ENCODE data around the gene KCNK1. TPM values are rescaled to one million over a fixed set of nuclear protein-coding genes. Genes with fewer than 3 reads are reported as not detected.
"Not testable (repeated sequence)": the region's sequence is repeated elsewhere in the genome, so short reads cannot be mapped to it uniquely, and the experiment has no call there.

KCNK1 gene
- total RNA-seq, 2 experiments from 2014 or later = 5.0 to 5.2 TPM

DNA sequence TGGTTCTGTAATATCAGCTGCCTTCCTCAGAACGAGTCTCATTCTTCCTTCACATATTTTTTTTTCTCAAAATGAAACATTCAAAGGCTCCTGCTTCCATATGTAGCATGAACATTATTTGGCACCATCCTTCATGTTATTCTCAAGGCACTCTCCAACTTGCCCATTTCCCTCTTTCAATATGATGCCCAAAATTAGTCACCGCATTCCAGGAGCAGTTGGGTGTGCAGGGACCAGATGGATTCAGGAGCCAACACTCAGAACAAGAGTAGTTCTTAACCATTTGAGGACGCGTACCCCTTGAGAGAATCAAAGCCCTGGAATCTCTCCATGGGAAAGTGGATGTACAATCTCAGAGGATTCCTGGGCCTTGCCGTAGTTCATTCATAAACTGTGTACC is 50.3 kb downstream of the KCNK1 start:
- ChIA-PET POLR2A (no interaction called here), CTCF (interaction anchor here (0.6 kb wide), 1 partner anchor 37 kb away, joined by 3 read pairs; no protein-coding TSS in a partner anchor)
- H3K36me3 Mint-ChIP-seq = peaks cover 2% of the 10 kb centered on the region
- DNase-seq = no peak
- H3K9me3 Mint-ChIP-seq = no peaks in the 10 kb centered on the region
- H3K27ac Mint-ChIP-seq = no peak overlapping the region
- peaks cover 4% of the 10 kb centered on the region for H3K27me3 Mint-ChIP-seq
- H3K4me3 Mint-ChIP-seq = no peak overlapping the region
- peaks cover 7% of the 10 kb centered on the region for H3K4me1 Mint-ChIP-seq (ENCODE audit: low read depth)
- intact Hi-C loops (cut with micrococcal nuclease) = no loop called here

DNA sequence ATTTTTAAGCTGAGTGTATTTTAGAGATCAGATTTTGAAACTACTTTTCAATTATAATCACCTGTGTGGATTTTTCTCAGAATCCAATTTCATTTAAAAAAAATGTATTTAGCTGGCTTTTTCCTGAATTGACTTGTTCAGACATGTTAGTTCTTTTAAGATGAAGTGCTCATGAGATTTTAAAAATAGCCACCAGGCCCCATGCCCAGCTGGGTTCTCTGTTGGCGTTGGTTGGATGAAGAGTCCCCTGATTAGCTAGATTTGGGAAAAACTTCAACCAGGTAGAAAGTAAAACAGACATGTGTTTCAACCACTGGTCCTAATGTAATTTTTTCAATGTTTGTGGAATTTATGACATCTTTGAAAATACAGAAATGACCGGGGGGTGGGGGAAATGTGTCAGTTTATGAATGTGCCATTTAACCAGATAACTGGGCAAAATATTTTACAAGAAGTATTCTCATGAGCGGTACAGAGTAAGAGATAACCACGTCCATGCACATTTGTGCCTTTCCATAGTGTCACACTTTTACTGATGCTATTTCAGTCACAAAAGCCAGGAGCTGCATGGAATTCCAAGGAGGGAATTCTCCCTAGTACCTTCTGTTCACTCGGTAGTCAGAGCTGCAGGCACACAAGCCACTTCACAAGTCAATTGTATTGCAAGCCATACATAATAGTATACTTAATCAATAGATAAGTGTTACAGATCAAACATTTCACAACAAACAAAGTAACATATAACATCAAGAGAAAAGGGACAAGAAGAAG is 51.1 kb downstream of the KCNK1 start:
- H3K9me3 Mint-ChIP-seq = no peaks in the 10 kb centered on the region
- H3K4me3 Mint-ChIP-seq = no peak overlapping the region
- no peak for DNase-seq
- peaks cover 7% of the 10 kb centered on the region for H3K4me1 Mint-ChIP-seq (ENCODE audit: low read depth)
- CTCF ChIA-PET = interaction anchor here (0.6 kb wide), 1 partner anchor 38 kb away, joined by 3 read pairs; no protein-coding TSS in a partner anchor
- peaks cover 4% of the 10 kb centered on the region for H3K27me3 Mint-ChIP-seq
- H3K27ac Mint-ChIP-seq = no peak overlapping the region
- POLR2A ChIA-PET = no interaction called here
- intact Hi-C loops (cut with micrococcal nuclease) = loop anchor here (5.0 kb wide), 2 partner anchors 38 to 53 kb away; partner anchors contain the start of gene KCNK1
- H3K36me3 Mint-ChIP-seq = peaks cover 2% of the 10 kb centered on the region

DNA sequence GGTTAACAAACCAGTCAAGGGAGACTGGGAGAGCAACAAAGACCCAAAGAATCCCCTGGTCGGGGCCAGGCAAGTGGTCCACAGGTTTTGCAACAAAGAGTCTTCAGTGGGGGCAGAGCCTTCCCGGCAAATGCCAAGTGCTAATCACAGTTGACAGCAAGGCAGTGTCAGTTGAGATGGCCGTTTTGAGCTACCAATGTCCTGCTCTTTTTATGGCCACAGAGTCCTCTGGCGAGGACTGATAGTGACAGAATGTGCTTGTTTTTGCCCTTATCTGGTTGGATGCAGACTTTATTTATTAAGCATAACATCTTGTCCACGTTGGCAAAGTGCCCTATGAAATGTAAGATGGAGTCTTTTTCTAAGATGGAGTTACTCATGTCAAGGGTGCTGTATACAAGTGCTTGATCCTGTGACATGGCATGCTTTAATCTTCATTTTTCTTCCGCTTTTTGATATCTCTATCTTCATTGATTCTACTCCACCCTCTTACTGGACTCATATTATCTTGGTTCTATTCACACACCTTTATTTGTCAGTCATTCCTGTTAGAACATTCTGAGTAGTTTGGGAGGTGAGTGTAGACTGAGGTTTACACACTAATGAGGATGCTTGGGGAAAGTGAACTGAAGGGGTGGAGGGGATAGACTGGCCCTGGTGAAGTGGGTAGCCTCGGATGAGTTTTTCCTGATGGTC is 51.8 kb downstream of the KCNK1 start:
- ChIA-PET POLR2A (no interaction called here), CTCF (no interaction called here)
- Mint-ChIP-seq H3K27ac (no peak overlapping the region), H3K27me3 (peaks cover 7% of the 10 kb centered on the region), H3K36me3 (peaks cover 2% of the 10 kb centered on the region), H3K4me1 (ENCODE audit: low read depth) (peaks cover 7% of the 10 kb centered on the region), H3K4me3 (no peak overlapping the region), H3K9me3 (no peaks in the 10 kb centered on the region)
- DNase-seq = no peak
- intact Hi-C loops (cut with micrococcal nuclease) = loop anchor here (5.0 kb wide), 2 partner anchors 38 to 53 kb away; partner anchors contain the start of gene KCNK1

GRCh38 chr1:233667741-233668140 is 53.8 kb downstream of the KCNK1 start:
- ChIA-PET POLR2A (no interaction called here), CTCF (no interaction called here)
- Mint-ChIP-seq H3K27ac (no peak overlapping the region), H3K4me3 (no peak overlapping the region), H3K36me3 (peaks cover 2% of the 10 kb centered on the region), H3K27me3 (peaks cover 9% of the 10 kb centered on the region), H3K4me1 (ENCODE audit: low read depth) (peaks cover 5% of the 10 kb centered on the region), H3K9me3 (no peaks in the 10 kb centered on the region)
- DNase-seq = no peak
- intact Hi-C loops (cut with micrococcal nuclease) = loop anchor here (1.0 to 5.0 kb wide), 3 partner anchors 40 to 70 kb away; partner anchors contain the start of gene KCNK1

DNA sequence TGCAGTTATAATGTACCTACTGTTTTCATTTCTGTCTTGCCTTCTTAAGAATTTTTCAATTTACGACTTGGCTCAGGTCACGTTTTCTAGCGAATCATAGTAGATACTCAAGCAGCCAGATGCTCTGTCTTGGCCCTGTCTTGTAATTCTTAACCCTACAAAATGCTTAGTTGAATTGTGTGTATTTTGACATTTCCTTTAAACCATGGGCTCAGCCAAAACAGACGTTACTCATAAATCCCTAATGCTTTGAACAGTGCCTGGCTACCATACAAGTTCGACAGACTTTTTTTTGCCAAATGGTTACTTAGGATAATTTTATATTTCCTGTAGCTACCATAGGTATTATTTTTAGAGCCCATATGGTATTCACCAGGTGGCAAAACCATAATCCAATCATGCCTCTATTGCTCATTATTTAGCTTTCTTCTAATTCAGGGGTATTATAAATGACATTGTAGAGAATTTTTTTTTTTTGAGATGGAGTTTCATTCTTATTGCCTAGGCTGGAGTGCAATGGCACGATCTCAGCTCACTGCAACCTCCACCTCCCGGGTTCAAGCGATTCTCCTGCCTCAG is 54.3 kb downstream of the KCNK1 start:
- intact Hi-C loops (cut with micrococcal nuclease) = loop anchor here (1.0 to 5.0 kb wide), 3 partner anchors 41 to 71 kb away; partner anchors contain the start of gene KCNK1
- ChIA-PET CTCF (no interaction called here), POLR2A (no interaction called here)
- Mint-ChIP-seq H3K4me3 (no peak overlapping the region), H3K27me3 (peaks cover 11% of the 10 kb centered on the region), H3K36me3 (peaks cover 2% of the 10 kb centered on the region), H3K27ac (no peak overlapping the region), H3K9me3 (no peaks in the 10 kb centered on the region), H3K4me1 (ENCODE audit: low read depth) (peaks cover 5% of the 10 kb centered on the region)
- no peak for DNase-seq

DNA sequence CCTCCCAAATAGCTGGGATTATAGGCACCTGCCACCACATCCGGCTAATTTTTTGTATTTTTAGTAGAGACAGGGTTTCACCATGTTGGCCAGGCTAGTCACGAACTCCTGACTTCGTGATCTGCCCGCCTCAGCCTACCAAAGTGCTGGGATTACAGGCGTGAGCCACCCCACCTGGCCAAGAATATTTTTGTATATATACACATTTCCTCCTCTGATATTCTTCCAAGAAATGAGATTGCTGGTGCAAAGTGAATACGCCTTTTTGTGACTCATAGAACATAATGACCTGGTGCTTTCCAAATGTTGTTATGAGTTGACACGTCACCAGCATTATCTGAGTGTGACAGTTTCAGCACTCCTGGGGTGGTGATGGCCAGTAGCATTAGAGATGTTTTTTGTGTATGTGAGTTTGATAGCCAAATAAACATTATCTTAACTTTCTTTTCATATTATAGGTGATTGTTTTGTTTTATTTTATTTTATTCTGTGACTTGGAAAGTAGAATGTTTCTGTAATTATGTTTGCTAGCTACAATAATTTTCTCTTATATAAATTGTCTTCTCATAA is 54.9 kb downstream of the KCNK1 start:
- CTCF ChIA-PET = no interaction called here
- Mint-ChIP-seq H3K27ac (no peak overlapping the region), H3K9me3 (no peaks in the 10 kb centered on the region), H3K27me3 (peaks cover 16% of the 10 kb centered on the region), H3K4me1 (ENCODE audit: low read depth) (peaks cover 5% of the 10 kb centered on the region), H3K36me3 (peaks cover 2% of the 10 kb centered on the region), H3K4me3 (no peak overlapping the region)
- peak; percentile 29 for DNase-seq
- intact Hi-C loops (cut with micrococcal nuclease) = loop anchor here (1.0 to 5.0 kb wide), 3 partner anchors 42 to 72 kb away; partner anchors contain the start of gene KCNK1
- POLR2A ChIA-PET = no interaction called here

- H3K4me1 Mint-ChIP-seq (ENCODE audit: low read depth); H3K36me3 Mint-ChIP-seq; H3K4me3 Mint-ChIP-seq; H3K27ac Mint-ChIP-seq; DNase-seq; POLR2A ChIA-PET; CTCF ChIA-PET; H3K9me3 Mint-ChIP-seq: not testable (repeated sequence)
- peaks cover 20% of the 10 kb centered on the region for H3K27me3 Mint-ChIP-seq
- intact Hi-C loops (cut with micrococcal nuclease) = loop anchor here (10.0 kb wide), 1 partner anchor 266 kb away; no protein-coding TSS in a partner anchor
Observed at GRCh38 chr1:233670363-233670762, 56.5 kb downstream of the KCNK1 start.

GRCh38 chr1:233671286-233671685 is 57.4 kb downstream of the KCNK1 start:
- CTCF ChIA-PET = interaction anchor here (0.9 kb wide), 1 partner anchor 72 kb away, joined by 3 read pairs; no protein-coding TSS in a partner anchor

GRCh38 chr1:233672732-233673131 is 58.8 kb downstream of the KCNK1 start:
- Mint-ChIP-seq H3K27me3 (peaks cover 20% of the 10 kb centered on the region), H3K9me3 (no peaks in the 10 kb centered on the region), H3K4me1 (ENCODE audit: low read depth) (peaks cover 4% of the 10 kb centered on the region), H3K27ac (no peak overlapping the region), H3K36me3 (no peaks in the 10 kb centered on the region), H3K4me3 (no peak overlapping the region)
- intact Hi-C loops (cut with micrococcal nuclease) = loop anchor here (10.0 kb wide), 1 partner anchor 268 kb away; no protein-coding TSS in a partner anchor
- ChIA-PET POLR2A (no interaction called here), CTCF (no interaction called here)
- DNase-seq = no peak

More at GRCh38 chr1:233671286-233671685, 57.4 kb downstream of the KCNK1 start:
- POLR2A ChIA-PET = no interaction called here
- no peak for DNase-seq
- Mint-ChIP-seq H3K27ac (no peak overlapping the region), H3K27me3 (peaks cover 20% of the 10 kb centered on the region), H3K4me1 (ENCODE audit: low read depth) (peaks cover 4% of the 10 kb centered on the region), H3K9me3 (no peaks in the 10 kb centered on the region), H3K36me3 (no peaks in the 10 kb centered on the region), H3K4me3 (no peak overlapping the region)
- intact Hi-C loops (cut with micrococcal nuclease) = loop anchor here (10.0 kb wide), 1 partner anchor 266 kb away; no protein-coding TSS in a partner anchor

- Mint-ChIP-seq H3K4me1 (ENCODE audit: low read depth) (peaks cover 4% of the 10 kb centered on the region), H3K4me3 (no peak overlapping the region), H3K36me3 (no peaks in the 10 kb centered on the region), H3K27me3 (peaks cover 19% of the 10 kb centered on the region), H3K27ac (no peak overlapping the region), H3K9me3 (no peaks in the 10 kb centered on the region)
- DNase-seq = no peak
- ChIA-PET POLR2A (no interaction called here), CTCF (no interaction called here)
- intact Hi-C loops (cut with micrococcal nuclease) = loop anchor here (10.0 kb wide), 1 partner anchor 269 kb away; no protein-coding TSS in a partner anchor
Observed at GRCh38 chr1:233673261-233673946, 59.5 kb downstream of the KCNK1 start.

GRCh38 chr1:233673947-233674431 is 60.1 kb downstream of the KCNK1 start:
- Mint-ChIP-seq H3K36me3 (no peaks in the 10 kb centered on the region), H3K27me3 (peaks cover 19% of the 10 kb centered on the region), H3K27ac (no peak overlapping the region), H3K9me3 (no peaks in the 10 kb centered on the region), H3K4me3 (no peak overlapping the region), H3K4me1 (ENCODE audit: low read depth) (no peaks in the 10 kb centered on the region)
- intact Hi-C loops (cut with micrococcal nuclease) = loop anchor here (10.0 kb wide), 1 partner anchor 269 kb away; no protein-coding TSS in a partner anchor
- no peak for DNase-seq
- ChIA-PET POLR2A (no interaction called here), CTCF (interaction anchor here (1.1 kb wide), 1 partner anchor 49 kb away, joined by 3 read pairs; no protein-coding TSS in a partner anchor)

All from activated CD4-positive, alpha-beta memory T cell treated with anti-CD3 and anti-CD28 coated beads for 36 hours (primary cell).